CD14-positive monocyte (primary cell): Measurements from ENCODE around the gene MEIS2. TPM values are rescaled to one million over a fixed set of nuclear protein-coding genes. Genes with fewer than 3 reads are reported as not detected.

Source experiments
- DNase-seq, 3 donors: peaks; one replicate each; pipeline ENCODE4 v3.0.0-alpha.2; 2011 to 2022
- H2AFZ ChIP-seq: 2 replicates; pipeline ENCODE4 v1.6.0; 2012; ENCODE audit warnings: mild to moderate bottlenecking, low read depth, low read length, inconsistent platforms; ENCODE audit not compliant: insufficient read depth, poor library complexity, severe bottlenecking
- H3K27ac ChIP-seq, 2 donors: 1 replicate in 1 of 2; 2 replicates in 1 of 2; pipeline ENCODE4 v1.5.1; 2012 to 2013; ENCODE audit warnings: low read length in 2 of 2, control low read depth in 1 of 2, inconsistent platforms in 1 of 2, low read depth in 1 of 2, mild to moderate bottlenecking in 1 of 2
- H3K27me3 ChIP-seq, 2 donors: one replicate each; pipeline versions ENCODE4 v1.6.0 to v1.6.1; 2011 to 2013; ENCODE audit warnings: low read length in 2 of 2; ENCODE audit not compliant: control insufficient read depth in 2 of 2, insufficient read depth in 2 of 2
- H3K36me3 ChIP-seq, 2 donors: replicated peaks in 1 of 2; 1 replicate in 1 of 2; 2 replicates in 1 of 2; pipeline versions ENCODE4 v1.5.1 to v1.6.1; 2012 to 2013; ENCODE audit warnings: low read length in 2 of 2, control low read depth in 1 of 2, inconsistent platforms in 1 of 2, mild to moderate bottlenecking in 1 of 2; ENCODE audit not compliant: insufficient read depth in 2 of 2, control insufficient read depth in 1 of 2
- H3K4me1 ChIP-seq, 2 donors: 1 replicate in 1 of 2; 2 replicates in 1 of 2; pipeline versions ENCODE4 v1.5.1 to v1.6.1; 2012 to 2013; ENCODE audit warnings: low read length in 2 of 2, control low read depth in 1 of 2, inconsistent platforms in 1 of 2, mild to moderate bottlenecking in 1 of 2, moderate library complexity in 1 of 2; ENCODE audit not compliant: insufficient read depth in 2 of 2, control insufficient read depth in 1 of 2
- H3K4me2 ChIP-seq: replicated peaks from 2 replicates; pipeline ENCODE3; 2012; ENCODE audit warnings: low read length, moderate library complexity, mild to moderate bottlenecking; ENCODE audit not compliant: poor library complexity, severe bottlenecking; ENCODE audit errors: extremely low read depth
- H3K4me3 ChIP-seq, 3 experiments: fragments of 200-600 bp in 1 of 3; sonication (generic) in 1 of 3; replicated peaks in 1 of 3; 1 replicate in 2 of 3; 2 replicates in 1 of 3; pipeline ENCODE4 v1.5.1; 2011 to 2013; ENCODE audit warnings: low read length in 3 of 3, mild to moderate bottlenecking in 3 of 3, control low read depth in 2 of 3, low read depth in 2 of 3, inconsistent platforms in 1 of 3, moderate library complexity in 1 of 3
- H3K79me2 ChIP-seq: 2 replicates; pipeline ENCODE4 v1.6.0; 2012; ENCODE audit warnings: mild to moderate bottlenecking, control low read depth, inconsistent platforms, low read length, moderate library complexity; ENCODE audit not compliant: insufficient read depth
- H3K9ac ChIP-seq: 2 replicates; pipeline ENCODE4 v1.6.0; 2017; ENCODE audit warnings: low read length, mild to moderate bottlenecking; ENCODE audit not compliant: insufficient read depth, poor library complexity, severe bottlenecking
- H3K9me3 ChIP-seq, 2 donors: replicated peaks in 1 of 2; 1 replicate in 1 of 2; 2 replicates in 1 of 2; pipeline versions ENCODE4 v1.5.1 to v1.6.1; 2012 to 2013; ENCODE audit warnings: low read length in 2 of 2, control low read depth in 1 of 2; ENCODE audit not compliant: control insufficient read depth in 1 of 2, insufficient read depth in 1 of 2
- H4K20me1 ChIP-seq: 2 replicates; pipeline ENCODE4 v1.6.0; 2012; ENCODE audit warnings: mild to moderate bottlenecking, low read length, control low read depth, moderate library complexity; ENCODE audit not compliant: insufficient read depth
- H3K27ac Mint-ChIP-seq, 7 donors: one replicate each; pipeline ENCODE4 v1.8.0; 2020; ENCODE audit warnings: mild to moderate bottlenecking in 7 of 7, mixed read lengths in 7 of 7, moderate library complexity in 6 of 7, inconsistent platforms in 2 of 7
- H3K27me3 Mint-ChIP-seq, 3 donors: one replicate each; pipeline ENCODE4 v1.8.0; 2021 to 2022; ENCODE audit warnings: low read depth in 3 of 3, mild to moderate bottlenecking in 3 of 3, mixed read lengths in 3 of 3, moderate library complexity in 3 of 3, inconsistent platforms in 1 of 3
- H3K36me3 Mint-ChIP-seq, 2 donors: one replicate each; pipeline ENCODE4 v1.8.0; 2020; ENCODE audit warnings: mixed read lengths in 2 of 2, inconsistent platforms in 1 of 2, mild to moderate bottlenecking in 1 of 2
- H3K4me1 Mint-ChIP-seq: one replicate; pipeline ENCODE4 v1.8.0; 2020; ENCODE audit warnings: mild to moderate bottlenecking, mixed read lengths
- H3K4me3 Mint-ChIP-seq, 2 donors: one replicate each; pipeline ENCODE4 v1.8.0; 2020; ENCODE audit warnings: mild to moderate bottlenecking in 2 of 2, mixed read lengths in 2 of 2, moderate library complexity in 1 of 2
- H3K9me3 Mint-ChIP-seq, 7 donors: one replicate each; pipeline ENCODE4 v1.8.0; 2020 to 2022; ENCODE audit warnings: mixed read lengths in 7 of 7, mild to moderate bottlenecking in 6 of 7, moderate library complexity in 6 of 7, inconsistent platforms in 2 of 7
- WGBS: methylation state at CpG from one replicate; pipeline ENCODE4 v1.1.5; 2013; ENCODE audit warnings: missing lambda C conversion rate; ENCODE audit not compliant: insufficient coverage; 5-methylcytosine and 5-hydroxymethylcytosine counted together
- intact Hi-C, 2 donors: fragments of 100-400 bp; cut with micrococcal nuclease; formaldehyde crosslinking; loops; one replicate each; pipeline versions ENCODE4 v1.15.0 to v1.15.1; 2023
- polyA plus RNA-seq, 3 donors: library from polyadenylated mRNA; depleted of rRNA in 1 of 3; unstranded in 2 of 3; stranded (reverse) in 1 of 3; fragments of 300-500 nt in 2 of 3; fragments of >200 nt in 1 of 3; fragmentation: Illumina TruSeq in 2 of 3; gene quantifications; 1 replicate in 2 of 3; 2 replicates in 1 of 3; pipeline ENCODE4 v1.2.3, GENCODE V29; 2012 to 2021
- TF ChIP-seq, protein P1 (sequence below): fragments of 200-600 bp; IDR thresholded peaks from one replicate; pipeline ENCODE4 v1.8.0; 2022; ENCODE audit warnings: antibody characterized with exemption, mild to moderate bottlenecking

Gene MEIS2
- polyA plus RNA-seq, 3 donors: not detected

- H3K4me1 ChIP-seq: no peaks in the 10 kb centered on the region
- no peak overlapping the region for H3K4me2 ChIP-seq
- H3K27me3 Mint-ChIP-seq: peaks cover 0 to 4% (median 3%) of the 10 kb centered on the region in 3 donors
- 100% methylated on average over 1 of the region's 3 CpGs for WGBS
- H3K9me3 Mint-ChIP-seq: peaks cover 0 to 8% (median 3%) of the 10 kb centered on the region in 7 donors
- H3K27ac ChIP-seq: no peak overlapping the region
- no peak overlapping the region for H3K4me3 ChIP-seq
- H3K27me3 ChIP-seq: no peaks in the 10 kb centered on the region
- H4K20me1 ChIP-seq: no peaks in the 10 kb centered on the region
- H3K36me3 Mint-ChIP-seq: no peaks in the 10 kb centered on the region
- peaks cover 0 to 4% of the 10 kb centered on the region in 2 donors for H3K9me3 ChIP-seq
- no peaks in the 10 kb centered on the region for H3K4me1 Mint-ChIP-seq
- no peak overlapping the region for H3K9ac ChIP-seq
- H3K4me3 Mint-ChIP-seq: no peak overlapping the region
- no peak for DNase-seq
- H2AFZ ChIP-seq: no peak overlapping the region
- TF ChIP-seq, protein P1, sequence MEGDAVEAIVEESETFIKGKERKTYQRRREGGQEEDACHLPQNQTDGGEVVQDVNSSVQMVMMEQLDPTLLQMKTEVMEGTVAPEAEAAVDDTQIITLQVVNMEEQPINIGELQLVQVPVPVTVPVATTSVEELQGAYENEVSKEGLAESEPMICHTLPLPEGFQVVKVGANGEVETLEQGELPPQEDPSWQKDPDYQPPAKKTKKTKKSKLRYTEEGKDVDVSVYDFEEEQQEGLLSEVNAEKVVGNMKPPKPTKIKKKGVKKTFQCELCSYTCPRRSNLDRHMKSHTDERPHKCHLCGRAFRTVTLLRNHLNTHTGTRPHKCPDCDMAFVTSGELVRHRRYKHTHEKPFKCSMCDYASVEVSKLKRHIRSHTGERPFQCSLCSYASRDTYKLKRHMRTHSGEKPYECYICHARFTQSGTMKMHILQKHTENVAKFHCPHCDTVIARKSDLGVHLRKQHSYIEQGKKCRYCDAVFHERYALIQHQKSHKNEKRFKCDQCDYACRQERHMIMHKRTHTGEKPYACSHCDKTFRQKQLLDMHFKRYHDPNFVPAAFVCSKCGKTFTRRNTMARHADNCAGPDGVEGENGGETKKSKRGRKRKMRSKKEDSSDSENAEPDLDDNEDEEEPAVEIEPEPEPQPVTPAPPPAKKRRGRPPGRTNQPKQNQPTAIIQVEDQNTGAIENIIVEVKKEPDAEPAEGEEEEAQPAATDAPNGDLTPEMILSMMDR: no peak
- intact Hi-C loops: no loop called here
- H3K36me3 ChIP-seq: no peaks in the 10 kb centered on the region
- no peaks in the 10 kb centered on the region for H3K79me2 ChIP-seq
- no peak overlapping the region for H3K27ac Mint-ChIP-seq
Observed at GRCh38 chr15:36926427-36926825, 173.9 kb downstream of the MEIS2 start.

GRCh38 chr15:36925653-36926426 is 174.5 kb downstream of the MEIS2 start:
- no peak overlapping the region for H3K4me2 ChIP-seq
- Mint-ChIP-seq H3K4me3 (no peak overlapping the region), H3K27ac (no peak overlapping the region), H3K27me3 (peaks cover 0 to 4% (median 3%) of the 10 kb centered on the region in 3 donors), H3K36me3 (no peaks in the 10 kb centered on the region), H3K9me3 (peaks cover 0 to 8% (median 3%) of the 10 kb centered on the region in 7 donors), H3K4me1 (no peaks in the 10 kb centered on the region)
- no peak for DNase-seq
- H3K79me2 ChIP-seq: no peaks in the 10 kb centered on the region
- no peaks in the 10 kb centered on the region for H3K36me3 ChIP-seq
- no CpG with 5 or more reads among the region's 9 CpGs for WGBS
- intact Hi-C loops: no loop called here
- H4K20me1 ChIP-seq: no peaks in the 10 kb centered on the region
- no peak overlapping the region for H2AFZ ChIP-seq
- no peak overlapping the region for H3K27ac ChIP-seq
- H3K9ac ChIP-seq: no peak overlapping the region
- H3K4me3 ChIP-seq: no peak overlapping the region
- no peaks in the 10 kb centered on the region for H3K4me1 ChIP-seq
- H3K9me3 ChIP-seq: peaks cover 0 to 4% of the 10 kb centered on the region in 2 donors
- TF ChIP-seq, protein P1: no peak
- H3K27me3 ChIP-seq: no peaks in the 10 kb centered on the region
